ENCODE measurements around the gene ZNF768.

ZNF768 gene

GRCh38 chr16:30499284-30499683 lies 27.1 kb downstream of the ZNF768 start:
- no peak for DNase-seq (ENCODE audit: low read depth)
- TF ChIP-seq CTCF (IDR thresholded peaks at IDR 0.05; ENCODE audit: control insufficient read depth, insufficient read depth, low read depth, low read length, missing control alignments), result no peak
- no peak overlapping the region for H3K4me3 ChIP-seq (ENCODE audit: control insufficient read depth, low read depth, low read length)

GRCh38 chr16:30494709-30495108 lies 31.7 kb downstream of the ZNF768 start:
- no peak for DNase-seq (ENCODE audit: low read depth)
- H3K4me3 ChIP-seq (ENCODE audit: control insufficient read depth, low read depth, low read length), result no peak overlapping the region
- TF ChIP-seq CTCF (IDR thresholded peaks at IDR 0.05; ENCODE audit: control insufficient read depth, insufficient read depth, low read depth, low read length, missing control alignments), result no peak

GRCh38 chr16:30493941-30494488 lies 32.4 kb downstream of the ZNF768 start:
- no peak overlapping the region for H3K4me3 ChIP-seq (ENCODE audit: control insufficient read depth, low read depth, low read length)
- DNase-seq (ENCODE audit: low read depth), result no peak
- TF ChIP-seq CTCF (IDR thresholded peaks at IDR 0.05; ENCODE audit: control insufficient read depth, insufficient read depth, low read depth, low read length, missing control alignments), result no peak

GRCh38 chr16:30491744-30492308 lies 34.5 kb downstream of the ZNF768 start:
- DNase-seq (ENCODE audit: low read depth), result peak; percentile 24
- TF ChIP-seq CTCF (IDR thresholded peaks at IDR 0.05; ENCODE audit: control insufficient read depth, insufficient read depth, low read depth, low read length, missing control alignments), result no peak
- H3K4me3 ChIP-seq (ENCODE audit: control insufficient read depth, low read depth, low read length), result no peak overlapping the region

- no peak overlapping the region for H3K4me3 ChIP-seq (ENCODE audit: control insufficient read depth, low read depth, low read length)
- no peak for TF ChIP-seq CTCF (IDR thresholded peaks at IDR 0.05; ENCODE audit: control insufficient read depth, insufficient read depth, low read depth, low read length, missing control alignments)
- DNase-seq (ENCODE audit: low read depth), result no peak
Measured at GRCh38 chr16:30491229-30491628, 35.1 kb downstream of the ZNF768 start.

- no peak for DNase-seq (ENCODE audit: low read depth)
- H3K4me3 ChIP-seq (ENCODE audit: control insufficient read depth, low read depth, low read length), result no peak overlapping the region
- no peak for TF ChIP-seq CTCF (IDR thresholded peaks at IDR 0.05; ENCODE audit: control insufficient read depth, insufficient read depth, low read depth, low read length, missing control alignments)
Measured at GRCh38 chr16:30490210-30490609, 36.2 kb downstream of the ZNF768 start.

All from AG09309 (cell line).